ENCODE measurements around the gene PCYT1B.

DNA sequence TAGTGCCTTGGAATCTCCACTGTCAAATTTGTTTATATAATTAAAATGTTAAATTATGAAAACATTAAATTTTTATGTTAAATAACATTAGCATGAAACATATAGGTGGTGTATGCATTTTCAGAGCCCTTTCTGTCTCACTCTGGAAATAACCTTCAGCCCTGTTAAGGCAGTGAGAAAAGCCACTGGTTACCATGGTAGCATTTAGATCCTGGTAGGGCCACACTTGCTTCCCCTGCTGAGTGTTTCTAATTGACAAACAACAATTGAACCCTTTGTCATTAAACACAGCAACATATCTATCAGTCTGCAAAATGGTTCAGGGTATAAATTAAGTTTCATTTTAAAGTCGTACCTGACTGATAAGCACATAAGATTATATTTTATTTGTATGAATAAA lies 118.5 kb downstream of the PCYT1B start:
- TF ChIP-seq NFRKB (IDR thresholded peaks at IDR 0.05) (no peak), FOXM1 (IDR thresholded peaks at IDR 0.05; ENCODE audit: borderline replicate concordance) (no peak), SP1 (IDR thresholded peaks at IDR 0.05) (no peak), HDGF (IDR thresholded peaks at IDR 0.05; ENCODE audit: borderline replicate concordance) (no peak), LEF1 (IDR thresholded peaks at IDR 0.05; ENCODE audit: borderline replicate concordance) (no peak), BHLHE40 (IDR thresholded peaks at IDR 0.05; ENCODE audit: borderline replicate concordance) (no peak), FOXK2 (IDR thresholded peaks at IDR 0.05) (no peak), L3MBTL2 (conservative IDR thresholded peaks at IDR 0.05) (no peak), SUZ12 (IDR thresholded peaks at IDR 0.05) (no peak)
- TF ChIP-seq, protein P1, sequence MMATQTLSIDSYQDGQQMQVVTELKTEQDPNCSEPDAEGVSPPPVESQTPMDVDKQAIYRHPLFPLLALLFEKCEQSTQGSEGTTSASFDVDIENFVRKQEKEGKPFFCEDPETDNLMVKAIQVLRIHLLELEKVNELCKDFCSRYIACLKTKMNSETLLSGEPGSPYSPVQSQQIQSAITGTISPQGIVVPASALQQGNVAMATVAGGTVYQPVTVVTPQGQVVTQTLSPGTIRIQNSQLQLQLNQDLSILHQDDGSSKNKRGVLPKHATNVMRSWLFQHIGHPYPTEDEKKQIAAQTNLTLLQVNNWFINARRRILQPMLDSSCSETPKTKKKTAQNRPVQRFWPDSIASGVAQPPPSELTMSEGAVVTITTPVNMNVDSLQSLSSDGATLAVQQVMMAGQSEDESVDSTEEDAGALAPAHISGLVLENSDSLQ (IDR thresholded peaks at IDR 0.05): no peak

Data from HEK293T (cell line).